T-helper 2 cell (primary cell): ENCODE results near the gene UCP2.

Experiments
- DNase-seq, 5 experiments: peaks; one replicate each; pipeline versions ENCODE4 v3.0.0 to v3.0.0-alpha.2; 2012 to 2022
- total RNA-seq, 2 donors: gene quantifications; one replicate each; lab custom pipeline; 2026; lab: John Stamatoyannopoulos, UW

Gene UCP2
- total RNA-seq, result 69.2 to 87.3 reads per million in 2 donors

GRCh38 chr11:73982595-73982989 lies at the start of gene UCP2:
TSS of gene UCP2 (minus strand) at chr11:73982843. CDS start at chr11:73978378, 4,465 bp downstream.
- DNase-seq, result peak; percentile 59 to 88 (median 79)

- DNase-seq, result peak in 1 of 5 experiments; percentile 58
Observed at GRCh38 chr11:74030723-74031676, 48.4 kb upstream of the UCP2 start.

GRCh38 chr11:74025467-74026166 lies 43.0 kb upstream of the UCP2 start:
- DNase-seq, result peak in 1 of 5 experiments; percentile 22

- peak in 1 of 5 experiments; percentile 30 for DNase-seq
Observed at GRCh38 chr11:74024261-74025029, 41.8 kb upstream of the UCP2 start.

GRCh38 chr11:74023276-74023675 lies 40.6 kb upstream of the UCP2 start:
- DNase-seq, result no peak

- no peak for DNase-seq
Observed at GRCh38 chr11:74022546-74022945, 39.9 kb upstream of the UCP2 start.

GRCh38 chr11:74021998-74022397 lies 39.4 kb upstream of the UCP2 start:
- DNase-seq, result no peak

- no peak for DNase-seq
Observed at GRCh38 chr11:74020539-74020938, 37.9 kb upstream of the UCP2 start.

GRCh38 chr11:74019860-74020259 lies 37.2 kb upstream of the UCP2 start:
- DNase-seq, result peak in 2 of 5 experiments; percentile 56 to 66

GRCh38 chr11:74019104-74019738 lies 36.6 kb upstream of the UCP2 start:
- no peak for DNase-seq

- no peak for DNase-seq
Observed at GRCh38 chr11:74018331-74019005, 35.8 kb upstream of the UCP2 start.

GRCh38 chr11:74017631-74018030 lies 35.0 kb upstream of the UCP2 start:
- DNase-seq, result no peak

- peak in 1 of 5 experiments; percentile 44 for DNase-seq
Observed at GRCh38 chr11:74015919-74016684, 33.5 kb upstream of the UCP2 start.

GRCh38 chr11:74014880-74015279 lies 32.2 kb upstream of the UCP2 start:
- DNase-seq, result no peak

GRCh38 chr11:74013141-74013540 lies 30.5 kb upstream of the UCP2 start:
- DNase-seq, result no peak

GRCh38 chr11:74012074-74012809 lies 29.6 kb upstream of the UCP2 start:
- DNase-seq, result no peak

- DNase-seq, result peak in 3 of 5 experiments; percentile 17 to 89 (median 40)
Observed at GRCh38 chr11:74011360-74012073, 28.9 kb upstream of the UCP2 start.

GRCh38 chr11:74010306-74011300 lies 28.0 kb upstream of the UCP2 start:
- DNase-seq, result peak in 1 of 5 experiments; percentile 29
